NCI-H2196 treated with DMSO at 0.1 percent for 48 hours (cell line): ENCODE data around the gene HDAC7.
"Not testable (repeated sequence)": the region's sequence is repeated elsewhere in the genome, so short reads cannot be mapped to it uniquely, and the experiment has no call there.

Experiments
- DNase-seq: peaks from one replicate; lab custom pipeline; 2025; ENCODE audit not compliant: unreplicated experiment; lab: John Stamatoyannopoulos, UW

Gene HDAC7

DNA sequence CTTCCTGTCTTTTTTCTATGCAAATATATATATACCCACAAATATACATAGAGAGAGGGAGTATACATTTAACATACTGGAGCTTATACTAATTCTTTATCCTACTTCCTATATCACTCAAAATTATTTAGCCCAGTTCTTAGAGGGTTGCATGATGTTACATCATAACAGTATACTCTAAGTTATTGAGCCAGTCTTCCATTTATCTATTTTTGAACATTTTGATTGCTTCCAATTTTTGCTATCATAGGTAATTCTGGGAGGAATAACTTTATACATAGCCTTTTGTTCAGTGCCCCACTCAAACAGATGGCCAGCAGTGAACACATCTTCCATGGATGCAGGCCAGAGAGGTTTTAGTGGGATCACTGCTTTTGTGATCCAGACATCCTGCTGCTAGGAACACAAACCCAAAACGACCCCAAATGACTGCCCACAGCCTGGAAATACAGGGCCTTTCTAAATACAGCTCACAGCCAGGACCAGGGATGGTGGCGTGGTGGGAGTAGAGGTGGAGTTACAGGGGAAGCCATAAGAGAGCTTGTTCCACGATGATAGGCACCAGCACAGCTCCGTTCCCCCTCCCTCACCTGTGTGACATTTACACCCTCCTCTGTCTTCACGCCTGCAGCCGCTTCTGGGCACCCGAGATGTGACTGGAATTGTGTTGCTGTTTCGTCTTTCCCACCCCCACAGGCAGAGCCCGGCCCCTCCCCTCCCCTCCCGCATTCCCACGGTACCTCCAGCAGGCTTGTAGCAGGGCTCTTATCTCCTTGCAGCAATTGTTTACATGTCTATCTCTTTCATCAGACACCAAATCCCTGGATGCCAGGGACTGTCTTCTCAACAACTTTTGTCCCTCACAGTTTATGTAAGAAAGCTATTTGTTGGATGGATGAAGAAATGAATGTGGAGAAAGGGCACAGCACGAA is 30.7 kb upstream of the HDAC7 start:
- no peak for DNase-seq

DNA sequence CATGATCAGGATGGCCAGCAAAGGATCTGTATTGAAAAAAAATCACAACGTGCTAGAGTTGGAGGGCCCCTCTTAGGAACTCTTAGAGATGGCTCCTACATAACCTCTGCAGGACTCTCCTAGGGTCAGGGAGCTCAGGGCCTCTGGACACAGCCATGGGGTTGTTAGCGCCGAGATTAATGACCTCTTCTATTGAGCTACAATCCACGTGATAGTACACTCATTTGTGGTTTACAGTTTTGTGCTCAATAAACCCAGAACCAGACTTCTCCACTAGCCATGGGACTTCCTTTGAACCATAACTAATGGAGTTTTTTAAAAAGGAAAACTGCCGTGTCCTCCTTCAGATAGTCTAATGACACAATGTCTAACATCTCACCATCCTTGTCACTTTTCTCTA is 29.6 kb upstream of the HDAC7 start:
- no peak for DNase-seq

DNA sequence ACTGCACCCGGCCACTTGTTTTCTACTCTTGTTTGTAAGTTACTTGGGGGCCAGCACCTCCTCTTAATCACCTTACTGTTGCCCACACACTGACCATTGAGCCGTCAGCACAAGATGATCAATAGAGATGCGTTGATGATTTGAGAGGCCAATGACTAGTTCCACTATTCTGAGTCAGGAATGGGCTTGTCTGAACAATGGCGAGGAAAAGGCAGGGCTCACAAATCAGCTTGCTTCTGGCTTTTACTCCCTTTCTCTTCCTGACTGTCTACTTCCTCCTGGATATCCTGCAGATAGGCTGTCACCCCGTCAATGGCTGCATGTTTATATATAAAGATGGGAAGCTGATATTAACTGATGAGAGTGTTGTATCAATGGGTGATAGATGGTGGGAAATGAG is 29.1 kb upstream of the HDAC7 start:
- DNase-seq: no peak

DNA sequence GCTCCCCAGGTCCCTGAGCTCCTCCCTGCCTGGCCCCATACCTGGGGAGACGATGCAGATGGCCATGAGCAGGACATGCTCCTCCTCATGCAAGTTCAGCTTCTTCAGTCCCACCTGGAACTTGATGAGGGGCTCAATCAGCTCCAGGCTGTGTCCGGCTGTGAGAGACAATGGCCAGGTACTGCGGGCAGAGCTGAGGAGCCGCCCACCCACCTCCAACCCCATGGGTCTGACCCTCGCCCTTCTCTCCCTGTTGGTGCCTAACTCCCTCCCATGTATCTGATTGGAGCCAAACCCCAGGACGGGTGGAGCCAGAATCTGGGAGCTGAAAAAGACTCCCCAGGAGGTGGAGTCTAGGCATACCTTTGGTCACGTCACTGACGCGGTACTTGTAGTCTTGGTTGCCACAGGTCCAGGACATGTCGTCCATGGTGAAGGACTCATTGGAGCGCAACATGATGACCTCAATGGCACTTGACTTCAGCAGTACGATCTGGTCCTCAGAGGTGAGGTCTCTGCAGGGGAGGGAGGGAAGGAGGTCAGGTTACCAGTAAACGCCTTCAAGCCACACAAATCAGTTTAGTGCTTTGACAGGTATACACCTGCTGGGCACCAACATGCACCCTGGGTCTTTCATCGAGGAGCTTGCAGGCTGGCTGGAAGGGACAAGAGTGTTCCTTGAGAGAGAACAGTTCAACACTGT is 26.7 kb upstream of the HDAC7 start:
- DNase-seq: no peak

DNA sequence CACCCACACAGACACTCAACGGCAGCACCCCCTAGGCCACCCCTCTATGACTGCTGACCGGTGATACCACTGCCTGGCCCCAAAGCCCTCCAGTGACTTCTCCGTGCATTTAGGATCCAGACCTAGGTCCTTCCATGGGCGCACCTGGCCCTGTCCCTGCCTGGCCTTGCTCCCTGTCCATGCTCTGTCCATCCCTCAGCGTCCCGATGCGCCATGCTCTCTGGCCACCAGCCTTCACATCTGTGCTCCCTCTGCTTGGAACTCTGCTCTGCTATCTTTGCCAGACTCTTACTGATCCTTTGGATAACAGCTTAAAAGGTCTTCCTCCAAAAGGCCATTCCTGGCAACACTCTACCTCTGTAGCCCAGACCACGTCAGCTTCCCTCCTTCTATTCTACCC is 25.4 kb upstream of the HDAC7 start:
- no peak for DNase-seq

DNA sequence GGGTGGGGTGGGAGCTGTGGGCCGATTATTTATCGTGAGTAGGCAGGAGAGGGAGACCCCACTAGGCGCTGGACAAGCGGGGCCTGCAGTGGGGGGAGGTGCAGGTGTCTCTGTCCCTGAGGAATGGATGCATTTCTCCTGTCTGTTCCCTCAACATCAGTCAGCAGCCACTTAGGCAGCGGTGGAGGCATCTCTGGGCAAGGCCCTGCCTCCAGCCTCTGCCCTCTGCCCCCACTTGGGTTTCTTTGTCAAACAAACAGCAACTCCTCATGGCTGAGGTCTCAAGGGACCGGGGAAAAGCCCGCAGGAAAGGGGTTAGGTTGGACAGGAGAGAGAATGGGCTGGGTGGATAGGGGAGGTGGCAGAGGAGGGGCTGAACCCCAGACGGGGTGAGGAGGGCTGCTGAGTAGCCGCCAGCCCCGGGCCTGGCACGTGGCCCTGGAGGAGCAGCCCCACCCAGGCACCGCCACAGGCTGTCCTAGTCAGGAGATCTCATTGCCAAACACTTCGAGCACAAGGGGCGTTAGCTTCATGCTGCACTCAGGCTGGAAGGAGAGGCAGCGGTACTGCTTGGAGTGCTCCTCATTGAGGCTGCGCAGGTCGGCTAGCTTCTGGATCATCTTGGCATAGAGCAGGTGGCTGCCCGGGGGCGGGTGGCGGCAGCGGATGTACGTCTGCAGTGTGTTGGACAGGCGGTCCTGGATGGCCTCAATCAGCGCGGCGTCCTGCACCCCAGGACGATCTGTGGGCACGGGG is 24.7 kb upstream of the HDAC7 start:
- DNase-seq: no peak

DNA sequence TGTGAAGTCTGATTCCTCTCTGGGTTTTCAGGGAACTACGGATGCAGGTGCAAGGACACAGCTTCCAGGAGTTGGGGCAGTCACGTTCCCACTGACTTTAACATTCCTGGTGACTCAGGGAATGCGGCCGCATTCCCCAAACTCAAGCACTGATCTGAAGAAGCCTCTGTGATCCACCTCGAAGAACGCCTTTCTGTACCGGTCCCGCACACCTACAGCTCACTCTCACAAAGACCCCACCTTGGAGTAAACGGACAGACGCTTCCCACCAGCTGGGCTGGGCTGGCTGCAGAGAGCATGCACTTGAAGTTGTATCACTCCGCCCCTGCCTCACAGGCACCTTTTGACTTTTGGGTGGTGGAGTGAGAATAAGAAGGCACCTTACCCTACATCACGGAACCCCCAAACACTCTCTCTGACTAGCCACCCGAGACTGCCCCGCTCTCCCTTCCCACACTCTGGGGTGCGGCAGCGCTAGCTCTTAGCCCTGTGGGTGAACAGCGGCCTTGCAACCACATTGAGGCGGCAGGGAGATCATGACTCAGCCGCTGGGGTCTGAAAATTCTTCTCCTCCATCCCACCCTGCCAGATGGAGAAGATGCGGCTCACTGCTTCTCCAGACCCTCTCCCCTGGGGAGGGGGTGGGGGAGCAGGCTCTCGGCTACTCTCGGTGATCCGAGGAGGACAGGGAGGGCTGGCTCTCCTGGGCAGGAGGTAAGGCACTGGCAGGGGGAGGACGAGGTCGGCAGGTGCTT is 23.7 kb upstream of the HDAC7 start:
- no peak for DNase-seq

DNA sequence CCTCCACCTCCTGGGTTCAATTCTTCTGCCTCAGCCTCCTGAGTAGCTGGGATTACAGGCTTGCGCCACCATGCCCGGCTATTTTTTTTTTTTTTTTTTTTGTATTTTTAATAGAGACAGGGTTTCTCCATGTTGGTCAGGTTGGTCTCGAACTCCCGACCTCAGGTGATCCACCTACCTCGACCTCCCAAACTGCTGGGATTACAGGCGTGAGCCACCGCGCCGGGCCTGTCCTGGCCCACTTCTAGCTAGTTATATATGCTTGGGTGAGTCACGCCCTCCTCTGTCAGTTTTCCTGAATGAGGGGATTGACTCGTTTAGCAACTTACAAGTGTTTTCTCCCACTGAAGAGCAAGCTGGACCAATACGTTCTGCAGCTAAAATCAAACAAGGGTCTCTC is 22.8 kb upstream of the HDAC7 start:
- not testable (repeated sequence) for DNase-seq

DNA sequence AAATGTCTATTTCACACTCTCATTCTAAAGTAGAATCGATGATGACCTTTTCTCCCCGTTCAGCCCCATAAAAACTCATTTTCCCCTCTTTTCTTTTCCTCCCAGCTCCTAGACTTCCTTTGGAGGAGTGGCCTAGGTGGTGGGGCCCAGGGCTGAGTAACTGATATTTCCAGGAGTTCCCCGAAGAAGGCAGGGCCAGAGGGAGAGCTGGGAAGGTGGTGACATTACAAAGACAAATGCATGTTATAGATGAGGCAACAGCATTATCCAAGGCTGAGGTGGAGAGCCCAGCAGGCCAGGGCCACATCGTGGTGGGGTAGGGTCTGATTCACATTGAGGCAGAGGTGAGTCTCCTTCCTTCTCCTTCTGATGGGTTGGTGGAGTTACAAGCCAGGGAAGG is 22.2 kb upstream of the HDAC7 start:
- no peak for DNase-seq

DNA sequence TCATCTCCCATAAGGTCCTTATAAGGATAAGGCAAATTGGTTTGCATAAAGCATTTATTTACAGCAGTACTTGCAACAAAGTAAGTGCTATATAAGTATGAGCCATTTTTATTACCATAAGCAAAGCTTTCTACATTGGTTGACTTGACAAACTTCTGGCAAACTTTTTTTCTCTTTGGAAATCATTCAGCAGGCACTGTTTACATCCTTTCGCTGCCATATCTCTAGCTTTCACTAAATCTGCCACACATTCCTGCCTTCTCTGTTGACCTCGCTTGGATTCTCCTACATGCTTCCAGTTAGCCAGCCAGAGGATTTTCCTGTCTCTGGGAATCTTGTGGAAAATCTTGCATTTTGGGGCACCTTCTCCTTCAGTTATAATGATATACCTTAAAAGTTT is 21.8 kb upstream of the HDAC7 start:
- DNase-seq: no peak

DNA sequence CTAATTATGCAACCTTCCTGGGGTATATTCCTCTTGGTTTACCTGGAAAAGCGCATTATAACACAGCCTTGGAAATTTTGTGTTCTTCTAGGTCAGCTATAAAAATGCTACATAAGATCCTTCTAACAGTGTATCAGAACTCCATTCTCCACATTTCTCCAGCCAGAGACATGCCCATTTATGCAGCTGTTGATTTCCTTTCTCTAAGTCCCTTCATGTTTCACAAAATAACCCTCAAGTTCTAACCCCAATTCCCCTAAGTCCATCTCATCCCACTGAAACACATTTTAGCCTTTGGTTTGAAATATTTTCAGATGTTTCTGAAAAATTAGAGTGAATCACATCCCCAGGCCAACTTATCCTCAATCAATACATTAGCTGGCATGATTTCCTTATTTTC is 20.9 kb upstream of the HDAC7 start:
- no peak for DNase-seq

DNA sequence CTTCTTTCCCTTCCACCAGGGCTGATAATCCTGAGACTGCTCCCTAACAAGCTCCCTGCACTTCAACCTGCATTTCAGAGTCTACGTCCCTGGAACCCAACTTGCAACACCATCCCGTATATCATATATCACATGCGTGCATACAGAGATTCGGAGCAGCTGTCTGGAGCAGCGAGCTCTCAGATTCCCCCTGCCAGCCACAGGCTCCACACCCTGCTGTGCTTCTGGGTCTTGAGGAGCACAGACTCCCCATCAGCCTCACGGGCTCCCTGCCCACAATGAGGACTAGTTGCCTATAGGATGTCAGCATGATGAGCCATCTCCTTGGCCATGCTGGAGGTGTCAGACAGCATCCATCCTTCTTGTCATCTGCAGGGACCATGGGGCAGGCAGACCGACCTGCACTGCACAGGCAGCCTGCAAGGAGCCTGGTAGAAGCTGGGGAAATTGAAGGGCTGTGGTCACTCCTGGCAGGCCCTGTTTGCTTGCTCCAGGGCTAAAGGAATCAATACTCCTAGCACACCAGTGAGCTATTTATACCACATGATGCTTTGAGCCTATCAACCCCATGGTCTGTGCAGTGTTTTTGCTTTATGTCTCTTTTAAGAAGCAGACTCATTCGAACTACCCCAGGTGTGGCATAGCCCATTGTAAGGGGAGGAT is 19.6 kb upstream of the HDAC7 start:
- no peak for DNase-seq

DNA sequence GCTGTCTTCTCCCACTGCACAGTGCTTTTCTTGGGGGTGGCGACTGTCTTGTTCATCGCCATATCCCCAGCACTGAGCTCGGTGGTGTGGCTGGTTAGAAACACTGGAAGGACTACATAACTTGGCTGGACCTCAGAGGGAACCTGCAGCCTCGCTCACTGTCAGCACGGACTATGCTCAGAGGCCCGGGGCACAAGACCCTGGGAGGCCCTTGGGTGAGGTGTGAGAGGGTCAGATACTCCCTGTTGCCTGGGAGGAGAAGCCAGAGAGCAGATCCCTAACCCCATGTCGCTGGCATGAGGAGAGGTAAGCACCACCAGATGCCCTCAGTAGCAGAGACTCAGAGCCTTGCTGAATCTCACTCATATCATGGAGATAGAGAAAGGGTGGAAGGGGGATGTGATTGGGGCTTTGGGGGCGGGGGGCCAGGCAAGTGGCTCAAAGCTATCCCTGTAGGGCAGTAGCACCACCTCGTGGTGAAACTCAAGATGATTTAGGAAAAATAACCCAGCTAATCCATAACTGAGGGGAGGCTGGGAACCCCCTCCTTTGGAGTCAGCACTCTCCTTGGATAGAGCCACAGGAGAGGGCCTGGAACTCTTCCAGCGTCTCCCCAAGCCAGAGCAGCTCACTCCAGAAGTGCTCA is 18.7 kb upstream of the HDAC7 start:
- DNase-seq: no peak

DNA sequence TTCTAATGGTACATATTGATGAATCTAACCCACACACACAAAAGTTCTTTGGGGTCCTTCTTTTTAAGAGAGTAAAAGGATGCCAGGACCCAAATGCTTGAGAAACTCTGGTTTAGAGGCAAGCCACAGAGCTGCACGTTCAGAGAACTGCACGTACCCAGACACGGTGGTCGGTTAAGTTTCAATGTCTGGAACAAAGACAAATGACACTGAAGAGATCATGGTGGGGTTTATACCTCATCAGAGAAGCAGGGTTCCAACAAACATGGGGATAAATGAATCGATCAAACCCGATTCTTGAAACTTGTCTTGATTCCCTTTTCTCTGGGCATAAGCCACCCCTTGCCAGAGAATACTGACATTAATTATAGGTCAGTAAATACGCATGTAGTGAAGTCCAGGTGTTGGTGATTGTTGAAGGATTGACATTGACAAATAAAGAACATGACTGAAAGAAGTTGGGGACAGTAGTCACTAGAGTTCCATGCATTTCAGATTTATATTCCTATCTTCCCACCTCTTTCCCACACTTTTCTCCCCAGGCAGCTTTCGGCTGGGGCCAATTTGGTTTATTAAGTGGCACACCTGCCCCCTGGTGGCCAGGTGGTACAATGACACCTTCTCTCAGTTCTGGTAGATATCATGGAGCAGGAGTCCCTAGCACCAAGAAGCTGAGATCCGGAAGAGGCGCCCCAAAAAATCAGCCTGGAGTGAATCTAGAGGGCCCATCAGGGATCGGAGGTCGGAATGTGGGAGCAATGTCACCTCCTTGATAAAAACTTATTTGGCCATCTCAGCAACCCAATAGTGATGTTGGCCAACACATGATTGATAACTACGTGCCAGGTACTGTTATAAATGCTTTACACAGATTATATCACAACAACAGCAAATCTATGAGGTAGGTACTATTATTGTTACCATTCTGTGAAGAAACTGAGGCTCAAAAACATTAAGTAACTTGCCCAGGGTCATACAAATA is 17.8 kb upstream of the HDAC7 start:
- DNase-seq: peak; percentile 32

DNA sequence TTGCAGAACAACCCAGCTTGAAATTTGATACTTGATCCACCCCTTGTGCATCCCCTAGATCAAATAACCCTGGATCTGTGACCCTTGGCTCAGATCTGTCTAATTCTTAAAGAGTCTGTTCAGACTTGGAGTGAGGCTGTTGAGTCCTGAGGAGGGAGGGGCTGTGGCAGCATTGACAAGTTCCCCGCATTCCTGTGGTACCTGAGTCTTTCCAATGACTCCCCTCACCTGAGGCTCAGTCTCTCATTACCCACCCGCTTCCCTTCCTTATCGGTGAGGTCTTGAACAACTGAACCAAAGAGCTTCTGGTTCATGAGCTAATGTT is 16.1 kb upstream of the HDAC7 start:
- DNase-seq: no peak

DNA sequence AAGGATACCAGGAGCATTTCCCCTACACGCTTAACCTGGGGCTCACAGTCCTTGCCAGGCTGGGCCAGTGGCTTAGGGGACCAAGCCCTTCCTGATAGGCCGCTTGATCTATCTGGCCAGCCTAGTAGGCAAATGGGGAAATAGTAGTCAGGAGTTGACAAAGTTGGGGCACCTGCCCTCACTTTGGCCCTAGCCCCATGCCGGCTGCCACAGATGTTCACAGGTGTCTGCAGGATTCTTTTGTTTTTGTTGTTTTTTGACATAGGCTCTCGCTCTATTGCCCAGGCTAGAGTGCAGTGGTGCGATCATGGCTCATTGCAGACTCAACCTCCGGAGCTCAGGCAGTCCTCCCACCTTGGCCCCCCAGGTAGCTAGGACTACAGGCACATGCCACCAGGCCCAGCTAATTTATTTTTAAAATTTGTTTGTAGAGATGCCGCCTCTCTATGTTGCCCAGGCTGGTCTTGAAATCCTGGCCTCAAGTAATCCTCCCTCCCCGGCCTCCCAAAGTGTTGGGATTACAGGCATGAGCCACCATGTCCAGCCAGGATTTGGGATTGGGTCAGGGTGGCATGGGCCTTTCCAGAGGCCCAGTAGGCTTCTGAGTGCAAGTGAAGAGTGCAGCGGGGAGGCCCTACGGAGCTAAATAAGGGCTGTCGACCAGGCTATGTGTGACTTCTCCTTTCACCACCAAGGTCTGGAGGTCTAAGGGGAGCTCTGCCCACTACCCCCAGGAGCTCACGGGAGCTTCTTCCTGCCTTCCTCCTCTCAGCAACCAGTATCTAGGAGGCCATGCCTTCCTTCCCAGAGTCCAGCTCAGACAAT is 15.5 kb upstream of the HDAC7 start:
- DNase-seq: no peak

DNA sequence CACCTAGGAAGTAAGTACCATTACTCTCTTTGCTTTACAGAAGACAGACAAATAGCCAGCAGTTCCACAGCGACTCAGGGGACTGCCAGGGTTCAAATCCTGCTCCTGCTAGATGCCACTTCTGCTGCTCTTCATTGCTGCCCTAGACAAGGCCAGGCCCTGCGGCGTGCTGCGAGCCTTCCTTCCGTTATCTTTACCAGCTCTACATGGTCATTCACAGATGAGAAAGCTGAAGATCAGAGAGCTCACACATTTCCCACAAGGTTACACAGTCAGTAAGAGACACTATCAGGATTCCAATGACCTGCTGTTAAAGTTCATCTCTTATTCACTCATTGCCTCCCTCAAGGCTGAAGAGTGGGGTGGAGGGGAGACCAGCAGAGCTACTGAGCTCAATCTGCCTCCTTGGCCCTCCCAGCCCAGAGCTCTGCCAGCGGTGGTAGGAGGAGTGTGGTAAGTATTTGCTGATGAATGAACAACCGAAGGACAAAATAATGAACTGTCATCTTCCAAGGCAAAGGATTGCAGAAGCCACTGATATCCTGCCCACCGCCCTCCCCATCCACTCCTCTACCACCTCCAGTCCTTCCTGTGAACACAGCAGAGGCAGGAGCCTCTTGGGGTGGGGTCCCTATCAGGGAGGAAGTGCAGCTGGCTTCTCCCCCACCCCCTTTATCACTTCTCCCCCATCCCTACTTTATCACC is 14.6 kb upstream of the HDAC7 start:
- no peak for DNase-seq
